SIG-M5 treated with dmso at 0.1 percent for 504 hours (cell line): Measurements from ENCODE around the gene KPNA1.

Experiments used
- DNase-seq: peaks from one replicate; lab custom pipeline; 2025; ENCODE audit not compliant: unreplicated experiment; lab: John Stamatoyannopoulos, UW

The KPNA1 gene

DNA sequence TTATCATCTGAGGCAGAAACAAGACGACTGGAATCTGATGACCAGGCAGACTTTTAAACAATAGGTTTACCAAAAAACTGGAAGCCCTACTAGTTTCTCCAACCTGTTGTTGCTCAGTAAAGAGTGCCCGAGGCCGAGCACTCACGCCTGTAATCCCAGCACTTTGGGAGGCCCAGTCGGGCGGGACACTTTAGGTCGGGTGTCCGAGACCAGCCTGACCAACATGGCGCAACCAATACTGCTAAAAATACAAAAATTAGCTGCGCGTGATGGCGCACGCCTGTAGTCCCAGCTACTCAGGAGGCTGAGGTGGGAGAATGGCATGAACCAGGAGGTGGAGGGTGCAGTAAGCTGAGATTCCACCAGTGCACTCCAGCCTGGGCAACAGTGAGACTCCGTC is 97.8 kb downstream of the KPNA1 start:
- DNase-seq: no peak

DNA sequence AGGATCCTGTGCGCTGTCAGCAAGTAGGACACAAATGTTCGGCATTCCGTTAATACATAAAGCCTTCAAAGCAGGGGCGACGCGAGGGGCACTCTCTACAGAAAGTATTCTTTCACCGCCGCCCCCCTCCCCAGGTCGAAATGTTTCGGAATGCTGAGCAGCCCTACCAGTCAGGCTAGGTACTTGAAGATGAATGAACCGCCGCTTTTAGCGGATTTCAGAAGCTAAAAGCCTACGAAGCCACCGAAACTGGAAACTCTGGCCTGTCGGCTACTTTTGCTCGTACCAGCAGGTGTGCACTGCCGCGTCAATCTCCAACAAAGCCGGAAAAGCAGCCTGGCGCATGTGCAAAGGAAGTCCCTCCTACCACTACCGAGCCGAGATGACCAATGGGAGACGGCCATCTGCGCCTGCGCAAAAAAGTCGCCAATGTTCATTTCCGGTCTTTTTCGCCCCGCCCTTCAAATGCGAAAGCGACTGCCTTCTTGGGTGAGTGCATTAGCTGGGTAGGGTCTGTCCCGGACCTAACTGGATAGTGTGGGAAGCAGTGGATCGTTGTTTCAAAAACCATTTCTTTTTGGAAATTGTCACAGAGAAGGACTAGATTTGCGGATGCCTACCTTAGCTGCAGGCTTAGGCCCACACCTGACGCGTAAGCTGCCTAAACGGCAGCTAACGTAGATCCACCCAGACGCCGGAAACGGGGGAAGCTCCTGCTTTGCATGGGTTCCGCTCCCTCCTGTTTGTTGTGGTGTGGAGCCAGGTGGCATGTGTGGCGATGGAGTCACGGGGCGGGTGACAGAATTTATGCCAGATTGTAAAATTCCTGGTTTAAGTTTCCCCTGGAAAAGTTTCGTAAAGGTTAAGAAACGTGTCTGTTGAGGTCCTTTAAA is 98.7 kb downstream of the KPNA1 start, which contains the start of gene WDR5B:
TSS of gene WDR5B (minus strand) at position 301 of the 893 bp plus-strand sequence. CDS start 534 bp downstream, outside the sequence.
- no peak for DNase-seq

DNA sequence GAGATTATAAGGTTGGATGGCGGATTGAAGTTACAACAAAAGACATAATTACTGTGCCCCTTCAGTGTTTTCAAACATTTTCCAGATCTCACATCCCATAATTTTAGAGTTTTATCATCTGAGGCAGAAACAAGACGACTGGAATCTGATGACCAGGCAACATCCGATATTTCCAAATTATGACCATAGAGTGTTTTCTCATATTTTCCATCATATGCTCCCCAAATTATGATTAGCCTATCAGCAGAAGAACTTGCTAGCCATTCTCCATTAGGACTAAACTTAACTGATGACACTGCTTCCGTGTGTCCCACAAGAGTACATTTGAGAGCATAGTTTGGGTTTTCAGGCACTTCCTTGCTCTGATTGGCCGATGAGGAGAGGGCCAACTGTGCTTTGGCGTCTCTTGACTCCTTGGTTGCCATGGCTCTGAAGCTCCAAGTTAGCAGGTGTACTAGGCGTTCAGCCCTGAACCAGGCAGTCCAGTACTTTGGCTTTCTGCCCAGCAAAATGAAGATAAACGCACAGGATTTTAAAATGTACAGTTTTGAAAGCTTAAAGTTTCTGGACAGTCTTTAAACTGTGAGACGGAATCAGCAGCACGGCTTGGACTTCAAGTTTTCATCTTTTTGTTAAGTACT is 99.5 kb downstream of the KPNA1 start:
- no peak for DNase-seq

DNA sequence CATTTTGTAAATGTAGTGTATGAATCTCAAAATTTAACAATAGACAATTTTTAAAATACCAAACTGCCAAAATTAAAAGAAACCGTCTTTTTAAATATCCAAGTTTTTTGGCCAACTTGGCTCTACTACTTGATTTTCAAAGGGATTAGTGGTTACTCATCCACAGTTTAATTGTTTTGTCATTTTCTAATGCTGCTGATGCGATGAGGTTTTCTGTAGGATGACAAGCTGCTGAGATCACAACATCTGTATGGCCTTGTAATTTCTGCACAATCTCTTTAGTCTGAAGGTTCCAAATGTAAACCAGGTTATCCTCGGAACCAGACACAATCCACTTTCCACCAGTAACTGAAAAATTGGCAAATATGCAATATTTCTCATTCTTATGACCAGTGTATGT is 100.3 kb downstream of the KPNA1 start:
- no peak for DNase-seq

- no peak for DNase-seq
Observed at GRCh38 chr3:122410639-122411038, 104.1 kb downstream of the KPNA1 start.

GRCh38 chr3:122410111-122410510 is 104.6 kb downstream of the KPNA1 start:
- no peak for DNase-seq

DNA sequence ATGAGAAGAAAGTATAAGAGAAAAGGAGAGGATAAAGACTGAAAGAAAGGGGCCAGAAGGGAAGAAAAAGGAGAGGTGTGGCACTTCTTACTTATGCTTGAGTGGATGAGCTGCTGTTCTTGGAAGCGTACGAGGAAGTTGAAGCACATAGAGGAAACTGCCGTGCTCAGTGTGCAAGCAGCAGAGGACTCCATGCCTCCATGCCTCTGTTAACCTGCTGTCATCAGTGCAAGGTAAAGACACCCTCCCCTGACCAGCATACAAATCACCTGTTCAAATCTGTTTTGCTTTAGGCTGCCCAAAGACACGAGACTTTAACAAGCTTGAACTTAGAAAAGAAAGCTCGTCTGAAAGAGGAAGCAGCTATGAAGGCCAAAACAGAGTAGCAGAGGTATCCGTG is 105.3 kb downstream of the KPNA1 start:
- DNase-seq: no peak

GRCh38 chr3:122407946-122408345 is 106.8 kb downstream of the KPNA1 start:
- no peak for DNase-seq

- peak; percentile 9 for DNase-seq
Observed at GRCh38 chr3:122406198-122406597, 108.5 kb downstream of the KPNA1 start.

DNA sequence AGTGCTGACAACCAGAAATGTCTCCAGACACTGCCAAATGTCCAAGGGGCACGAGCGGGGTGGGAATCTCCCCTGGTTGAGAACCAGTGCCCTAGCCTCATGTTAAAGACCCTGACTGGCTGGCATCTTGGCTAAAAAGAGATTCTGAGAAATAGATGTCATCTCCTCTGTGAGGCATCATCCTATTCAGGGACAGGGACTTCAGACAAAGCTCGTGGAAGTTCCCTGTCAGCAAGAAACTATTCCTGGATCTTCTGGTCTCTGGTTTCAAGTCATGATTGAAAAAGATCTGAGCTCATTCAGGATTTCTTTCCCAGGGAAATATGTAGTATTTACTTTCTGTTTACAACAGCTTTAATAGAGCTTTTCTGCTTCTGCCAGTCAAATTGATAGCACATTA is 109.7 kb downstream of the KPNA1 start:
- DNase-seq: no peak

DNA sequence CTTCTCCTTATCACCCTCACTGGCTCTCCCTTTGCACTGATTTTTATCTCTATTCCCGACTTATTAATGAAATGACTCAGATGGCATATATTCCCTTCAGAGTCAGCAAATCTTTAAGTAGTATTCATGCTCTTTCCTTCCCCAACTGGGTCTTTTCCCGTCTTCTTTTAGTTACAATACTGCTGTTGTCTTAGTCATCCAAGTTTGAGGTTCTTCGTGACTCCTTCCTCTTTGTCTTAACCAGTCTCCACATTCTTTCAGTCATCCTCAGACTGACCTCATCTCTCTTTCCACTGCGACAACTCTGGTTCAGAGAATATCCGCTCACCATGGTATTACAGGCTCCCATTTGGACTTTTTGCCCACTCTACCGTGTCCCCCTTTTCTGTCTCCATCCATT is 111.2 kb downstream of the KPNA1 start:
- no peak for DNase-seq

DNA sequence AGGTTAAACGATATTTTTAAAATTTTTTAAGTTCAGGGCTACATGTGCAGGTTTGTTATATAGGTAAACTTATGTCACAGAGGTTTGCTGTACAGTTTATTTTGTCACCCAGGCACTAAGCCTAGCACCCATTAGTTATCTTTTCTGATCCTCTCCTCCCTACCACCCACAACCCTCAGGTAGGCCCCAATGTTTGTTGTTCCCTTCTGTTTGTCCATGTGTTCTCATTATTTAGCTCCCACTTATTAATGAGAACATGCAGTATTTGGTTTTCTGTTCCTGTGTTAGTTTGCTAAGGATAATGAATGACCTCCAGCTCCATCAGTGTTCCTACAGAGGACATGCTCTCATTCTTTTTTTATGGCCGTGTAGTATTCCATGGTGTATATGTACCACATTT is 115.8 kb downstream of the KPNA1 start:
- DNase-seq: no peak

DNA sequence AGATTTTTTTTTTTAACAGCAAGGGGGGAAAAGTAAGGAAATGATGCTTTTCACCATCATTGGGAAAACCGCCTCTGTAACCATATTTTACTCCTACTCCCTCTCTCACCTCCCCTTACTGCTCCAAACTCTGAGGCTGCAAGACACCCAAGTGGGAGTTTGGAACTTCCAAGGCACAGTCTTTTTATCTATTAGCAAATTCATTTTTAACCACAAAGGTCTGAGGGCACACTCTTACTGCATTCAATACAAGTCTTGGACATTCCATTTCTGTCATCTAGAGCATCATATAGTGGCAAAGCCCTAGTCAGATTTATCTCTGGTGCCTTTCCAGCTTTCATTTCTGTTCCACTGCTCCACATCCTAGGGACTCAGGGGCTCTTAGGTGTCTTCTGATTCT is 117.5 kb downstream of the KPNA1 start:
- no peak for DNase-seq

- no peak for DNase-seq
Observed at GRCh38 chr3:122396511-122396910, 118.2 kb downstream of the KPNA1 start.

GRCh38 chr3:122395582-122395981 is 119.2 kb downstream of the KPNA1 start:
- DNase-seq: no peak

- DNase-seq: no peak
Observed at GRCh38 chr3:122394173-122394572, 120.6 kb downstream of the KPNA1 start.

GRCh38 chr3:122392868-122393844 is 121.6 kb downstream of the KPNA1 start:
- peak; percentile 73 for DNase-seq

- DNase-seq: no peak
Observed at GRCh38 chr3:122391681-122392446, 122.9 kb downstream of the KPNA1 start.

DNA sequence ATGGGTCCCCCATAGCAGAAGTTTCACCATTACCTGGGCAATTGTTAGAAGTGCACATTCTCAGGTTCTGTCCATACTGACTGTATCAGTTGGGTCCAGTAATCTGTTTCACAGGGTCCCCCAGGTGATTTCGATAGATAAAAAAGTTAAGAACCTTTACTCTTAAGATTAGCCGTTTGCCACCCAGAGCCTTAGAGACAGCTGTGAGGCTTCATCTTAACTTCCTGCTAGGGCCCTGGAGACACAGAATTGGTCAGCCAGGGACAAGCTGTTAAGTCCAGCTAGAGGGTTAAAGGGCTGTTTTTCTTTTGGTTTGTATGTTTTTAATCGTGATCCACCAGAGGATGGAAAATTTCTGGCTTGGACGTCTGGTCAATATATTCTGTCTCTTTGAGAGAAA is 124.1 kb downstream of the KPNA1 start:
- no peak for DNase-seq

- DNase-seq: no peak
Observed at GRCh38 chr3:122389892-122390291, 124.8 kb downstream of the KPNA1 start.
